ENCODE measurements around the gene CLIC5.

The CLIC5 gene

GRCh38 chr6:45851034-45851400, 164.6 kb downstream of the CLIC5 start:
- DNase-seq (ENCODE audit: low read depth in 2 of 3, low spot score in 1 of 3): no peak

- DNase-seq (ENCODE audit: low read depth in 2 of 3, low spot score in 1 of 3): no peak
These were observed 165.2 kb downstream of the CLIC5 start for GRCh38 chr6:45850378-45851033.

GRCh38 chr6:45845567-45845966, 170.1 kb downstream of the CLIC5 start:
- no peak for DNase-seq (ENCODE audit: low read depth in 2 of 3, low spot score in 1 of 3)

GRCh38 chr6:45844986-45845385, 170.7 kb downstream of the CLIC5 start:
- DNase-seq (ENCODE audit: low read depth in 2 of 3, low spot score in 1 of 3): no peak

- DNase-seq (ENCODE audit: low read depth in 2 of 3, low spot score in 1 of 3): no peak
These were observed 171.7 kb downstream of the CLIC5 start for GRCh38 chr6:45843848-45844521.

- no peak for DNase-seq (ENCODE audit: low read depth in 2 of 3, low spot score in 1 of 3)
These were observed 174.6 kb downstream of the CLIC5 start for GRCh38 chr6:45841062-45841461.

GRCh38 chr6:45838996-45839395, 176.7 kb downstream of the CLIC5 start:
- no peak for DNase-seq (ENCODE audit: low read depth in 2 of 3, low spot score in 1 of 3)

GRCh38 chr6:45838451-45838850, 177.2 kb downstream of the CLIC5 start:
- no peak for DNase-seq (ENCODE audit: low read depth in 2 of 3, low spot score in 1 of 3)

- DNase-seq (ENCODE audit: low read depth in 2 of 3, low spot score in 1 of 3): no peak
These were observed 178.0 kb downstream of the CLIC5 start for GRCh38 chr6:45837541-45838200.

- no peak for DNase-seq (ENCODE audit: low read depth in 2 of 3, low spot score in 1 of 3)
These were observed 178.7 kb downstream of the CLIC5 start for GRCh38 chr6:45836984-45837383.

- no peak for DNase-seq (ENCODE audit: low read depth in 2 of 3, low spot score in 1 of 3)
These were observed 179.2 kb downstream of the CLIC5 start for GRCh38 chr6:45836438-45836824.

GRCh38 chr6:45835721-45836437, 179.8 kb downstream of the CLIC5 start:
- no peak for DNase-seq (ENCODE audit: low read depth in 2 of 3, low spot score in 1 of 3)

GRCh38 chr6:45832063-45832462, 183.6 kb downstream of the CLIC5 start:
- DNase-seq (ENCODE audit: low read depth in 2 of 3, low spot score in 1 of 3): no peak

Data from stimulated activated CD4-positive, alpha-beta T cell treated with anti-CD3 and anti-CD28 coated beads, Interleukin-12 subunit alpha, Interleukin-12 subunit beta, amount 100 ng/mL, for 48 hours (primary cell).